BLaER1 treated with 17β-estradiol and CSF1 and Interleukin-3, amounts not matched to agents 10 nM and 100 nM (cell line): Measurements from ENCODE around the gene SLCO3A1.

Experiments
- H3K27ac ChIP-seq, 11 experiments: shearing (Covaris generic); formaldehyde crosslinking; 2 replicates each; pipeline ENCODE4 v1.8.1; 2022
- H3K27me3 ChIP-seq, 11 experiments: shearing (Covaris generic); formaldehyde crosslinking; 2 replicates each; pipeline ENCODE4 v1.8.1; 2022
- H3K36me3 ChIP-seq, 11 experiments: shearing (Covaris generic); formaldehyde crosslinking; 2 replicates each; pipeline ENCODE4 v1.8.1; 2022
- H3K4me1 ChIP-seq, 10 experiments: shearing (Covaris generic); formaldehyde crosslinking; 2 replicates each; pipeline ENCODE4 v1.8.1; 2022
- H3K4me2 ChIP-seq, 11 experiments: shearing (Covaris generic); formaldehyde crosslinking; 2 replicates each; pipeline ENCODE4 v1.8.1; 2022
- H3K4me3 ChIP-seq, 10 experiments: shearing (Covaris generic); formaldehyde crosslinking; 2 replicates each; pipeline ENCODE4 v1.8.1; 2022
- H3K9ac ChIP-seq, 11 experiments: shearing (Covaris generic); formaldehyde crosslinking; 2 replicates each; pipeline ENCODE4 v1.8.1; 2022
- H3K9me3 ChIP-seq, 11 experiments: shearing (Covaris generic); formaldehyde crosslinking; replicated peaks in 1 of 11; 2 replicates each; pipeline ENCODE4 v1.8.1; 2022
- H4K20me1 ChIP-seq, 11 experiments: shearing (Covaris generic); formaldehyde crosslinking; 2 replicates each; pipeline ENCODE4 v1.8.1; 2022
- Cebpa-rat ChIP-seq, 11 experiments: shearing (Covaris generic); IDR thresholded peaks; 2 replicates each; pipeline ENCODE4 v1.8.1; 2022

The SLCO3A1 gene

GRCh38 chr15:91889111-91889815 is 35.8 kb downstream of the SLCO3A1 start:
- Histone ChIP-seq H3K4me2 (no peak overlapping the region), H3K9me3 (peaks cover 0 to 9% (median 4%) of the 10 kb centered on the region in 11 experiments; a peak in 9 of 22 replicates), H3K4me3 (no peak overlapping the region), H3K36me3 (peaks cover 0 to 6% (median 0%) of the 10 kb centered on the region in 11 experiments; a peak in 3 of 22 replicates), H3K27ac (no peak overlapping the region), H3K27me3 (no peaks in the 10 kb centered on the region), H4K20me1 (peaks cover 0 to 13% (median 0%) of the 10 kb centered on the region in 11 experiments; a peak in 6 of 22 replicates), H3K9ac (no peak overlapping the region), H3K4me1 (peaks cover 8 to 51% (median 13%) of the 10 kb centered on the region in 10 experiments; a peak in 19 of 20 replicates)
- TF ChIP-seq Cebpa-rat (IDR thresholded peaks at IDR 0.05): no peak

- TF ChIP-seq Cebpa-rat (IDR thresholded peaks at IDR 0.05): no peak
- Histone ChIP-seq H3K4me3 (no peak overlapping the region), H4K20me1 (peaks cover 0 to 11% (median 0%) of the 10 kb centered on the region in 11 experiments; a peak in 4 of 22 replicates), H3K27me3 (no peaks in the 10 kb centered on the region), H3K36me3 (peaks cover 0 to 6% (median 0%) of the 10 kb centered on the region in 11 experiments; a peak in 3 of 22 replicates), H3K9ac (no peak overlapping the region), H3K4me1 (peaks cover 8 to 64% (median 13%) of the 10 kb centered on the region in 10 experiments; a peak in 19 of 20 replicates), H3K27ac (no peak overlapping the region), H3K4me2 (peak overlapping the region in 2 of 11 experiments; percentile 5 to 71; a peak in 1 of 22 replicates), H3K9me3 (peaks cover 0 to 9% (median 4%) of the 10 kb centered on the region in 11 experiments; a peak in 9 of 22 replicates)
Measured at GRCh38 chr15:91890614-91891013, 37.1 kb downstream of the SLCO3A1 start.

- Histone ChIP-seq H3K4me2 (peak overlapping the region in 3 of 11 experiments; percentile 48 to 71 (median 70); a peak in 3 of 22 replicates), H3K36me3 (peaks cover 0 to 6% (median 0%) of the 10 kb centered on the region in 11 experiments; a peak in 3 of 22 replicates), H3K27ac (no peak overlapping the region)
Measured at GRCh38 chr15:91891101-91891500, 37.6 kb downstream of the SLCO3A1 start.

DNA sequence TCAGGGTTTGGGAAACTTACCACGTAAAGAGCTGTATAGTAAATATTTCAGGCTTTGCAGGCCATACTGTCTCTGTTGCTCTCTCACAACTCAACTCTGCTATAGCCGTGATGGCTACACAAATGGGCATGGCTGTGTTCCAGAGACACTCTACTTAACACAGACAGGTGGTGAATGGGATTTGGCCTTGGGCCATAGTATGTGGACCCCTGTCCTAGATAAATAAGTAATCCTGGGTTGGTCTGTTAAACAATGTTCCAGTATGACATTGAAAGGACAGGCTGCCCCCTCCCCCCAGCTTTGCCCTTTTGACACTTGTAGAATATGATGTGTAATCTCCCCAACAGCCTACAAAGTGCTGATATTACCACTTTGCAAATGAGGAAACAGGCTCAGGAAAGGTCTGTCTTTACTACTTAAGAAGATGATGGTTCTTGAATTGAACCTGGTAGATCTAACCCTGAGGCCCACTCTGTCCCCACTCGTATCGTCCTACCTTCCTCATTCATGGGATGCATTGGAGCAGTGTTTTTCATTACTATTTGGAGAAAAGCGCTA is 38.4 kb downstream of the SLCO3A1 start:
- Histone ChIP-seq H3K27ac (no peak overlapping the region), H4K20me1 (peaks cover 0 to 6% (median 0%) of the 10 kb centered on the region in 11 experiments; a peak in 3 of 22 replicates), H3K4me2 (peak overlapping the region in 3 of 11 experiments; percentile 48 to 71 (median 70); a peak in 6 of 22 replicates), H3K27me3 (no peaks in the 10 kb centered on the region), H3K4me1 (peaks cover 3 to 52% (median 6%) of the 10 kb centered on the region in 10 experiments; a peak in 19 of 20 replicates), H3K9me3 (peaks cover 0 to 10% (median 5%) of the 10 kb centered on the region in 11 experiments; a peak in 10 of 22 replicates), H3K9ac (no peak overlapping the region), H3K36me3 (peaks cover 0 to 6% (median 0%) of the 10 kb centered on the region in 11 experiments; a peak in 3 of 22 replicates), H3K4me3 (no peak overlapping the region)
- no peak for TF ChIP-seq Cebpa-rat (IDR thresholded peaks at IDR 0.05)

More at GRCh38 chr15:91891101-91891500, 37.6 kb downstream of the SLCO3A1 start:
- peaks cover 0 to 7% (median 0%) of the 10 kb centered on the region in 11 experiments; a peak in 4 of 22 replicates for H4K20me1 ChIP-seq
- no peak for TF ChIP-seq Cebpa-rat (IDR thresholded peaks at IDR 0.05)
- peaks cover 8 to 60% (median 13%) of the 10 kb centered on the region in 10 experiments; a peak in 19 of 20 replicates for H3K4me1 ChIP-seq
- no peak overlapping the region for H3K4me3 ChIP-seq
- no peaks in the 10 kb centered on the region for H3K27me3 ChIP-seq
- no peak overlapping the region for H3K9ac ChIP-seq
- peaks cover 0 to 9% (median 4%) of the 10 kb centered on the region in 11 experiments; a peak in 10 of 22 replicates for H3K9me3 ChIP-seq

- H3K27ac ChIP-seq: no peak overlapping the region
- H3K4me1 ChIP-seq: peaks cover 0 to 47% (median under 1%) of the 10 kb centered on the region in 10 experiments; a peak in 11 of 20 replicates
- TF ChIP-seq Cebpa-rat (IDR thresholded peaks at IDR 0.05): no peak
- H3K36me3 ChIP-seq: peaks cover 0 to 6% (median 0%) of the 10 kb centered on the region in 11 experiments; a peak in 3 of 22 replicates
- peaks cover 0 to 10% (median 5%) of the 10 kb centered on the region in 11 experiments; a peak in 10 of 22 replicates for H3K9me3 ChIP-seq
- no peak overlapping the region for H3K4me3 ChIP-seq
- no peak overlapping the region for H3K9ac ChIP-seq
- H4K20me1 ChIP-seq: peaks cover 0 to 5% (median 0%) of the 10 kb centered on the region in 11 experiments; a peak in 3 of 22 replicates
- peak overlapping the region in 3 of 11 experiments; percentile 48 to 71 (median 70); a peak in 6 of 22 replicates for H3K4me2 ChIP-seq
- H3K27me3 ChIP-seq: no peaks in the 10 kb centered on the region
Measured at GRCh38 chr15:91892436-91892835, 38.9 kb downstream of the SLCO3A1 start.

- H4K20me1 ChIP-seq: no peaks in the 10 kb centered on the region; a peak in 1 of 22 replicates
- no peak overlapping the region for H3K9ac ChIP-seq
- peaks cover 0 to 6% (median 0%) of the 10 kb centered on the region in 11 experiments; a peak in 3 of 22 replicates for H3K36me3 ChIP-seq
- H3K4me3 ChIP-seq: no peak overlapping the region
- peaks cover 0 to 10% (median 5%) of the 10 kb centered on the region in 11 experiments; a peak in 10 of 22 replicates for H3K9me3 ChIP-seq
- H3K4me2 ChIP-seq: peak overlapping the region in 3 of 11 experiments; percentile 21 to 55 (median 26); a peak in 5 of 22 replicates
- H3K27ac ChIP-seq: no peak overlapping the region
- H3K27me3 ChIP-seq: no peaks in the 10 kb centered on the region
- no peak for TF ChIP-seq Cebpa-rat (IDR thresholded peaks at IDR 0.05)
- peaks cover 0 to 39% (median 0%) of the 10 kb centered on the region in 10 experiments; a peak in 6 of 20 replicates for H3K4me1 ChIP-seq
Measured at GRCh38 chr15:91894606-91895005, 41.1 kb downstream of the SLCO3A1 start.

- Histone ChIP-seq H3K4me2 (peak overlapping the region in 3 of 11 experiments; percentile 21 to 55 (median 26); a peak in 5 of 22 replicates), H3K9me3 (peaks cover 0 to 10% (median 5%) of the 10 kb centered on the region in 11 experiments; a peak in 10 of 22 replicates), H3K4me1 (peaks cover 0 to 39% (median 0%) of the 10 kb centered on the region in 10 experiments; a peak in 6 of 20 replicates), H3K27me3 (no peaks in the 10 kb centered on the region), H3K27ac (no peak overlapping the region), H3K4me3 (no peak overlapping the region), H4K20me1 (no peaks in the 10 kb centered on the region), H3K36me3 (peaks cover 0 to 6% (median 0%) of the 10 kb centered on the region in 11 experiments; a peak in 3 of 22 replicates), H3K9ac (no peak overlapping the region)
- TF ChIP-seq Cebpa-rat (IDR thresholded peaks at IDR 0.05): no peak
Measured at GRCh38 chr15:91895051-91895450, 41.5 kb downstream of the SLCO3A1 start.

GRCh38 chr15:91896341-91897055 is 43.0 kb downstream of the SLCO3A1 start:
- peaks cover 0 to 8% (median 0%) of the 10 kb centered on the region in 11 experiments; a peak in 4 of 22 replicates for H3K36me3 ChIP-seq
- no peaks in the 10 kb centered on the region for H3K27me3 ChIP-seq
- H3K27ac ChIP-seq: no peak overlapping the region
- no peak overlapping the region for H3K4me2 ChIP-seq
- no peak for TF ChIP-seq Cebpa-rat (IDR thresholded peaks at IDR 0.05)
- peaks cover 0 to 26% (median 0%) of the 10 kb centered on the region in 10 experiments; a peak in 6 of 20 replicates for H3K4me1 ChIP-seq
- H4K20me1 ChIP-seq: no peaks in the 10 kb centered on the region
- no peak overlapping the region for H3K9ac ChIP-seq
- no peak overlapping the region for H3K4me3 ChIP-seq
- H3K9me3 ChIP-seq: peaks cover 2 to 17% (median 8%) of the 10 kb centered on the region in 11 experiments; a peak in 21 of 22 replicates
